ENCODE measurements around the gene EPGN.

The EPGN gene

DNA sequence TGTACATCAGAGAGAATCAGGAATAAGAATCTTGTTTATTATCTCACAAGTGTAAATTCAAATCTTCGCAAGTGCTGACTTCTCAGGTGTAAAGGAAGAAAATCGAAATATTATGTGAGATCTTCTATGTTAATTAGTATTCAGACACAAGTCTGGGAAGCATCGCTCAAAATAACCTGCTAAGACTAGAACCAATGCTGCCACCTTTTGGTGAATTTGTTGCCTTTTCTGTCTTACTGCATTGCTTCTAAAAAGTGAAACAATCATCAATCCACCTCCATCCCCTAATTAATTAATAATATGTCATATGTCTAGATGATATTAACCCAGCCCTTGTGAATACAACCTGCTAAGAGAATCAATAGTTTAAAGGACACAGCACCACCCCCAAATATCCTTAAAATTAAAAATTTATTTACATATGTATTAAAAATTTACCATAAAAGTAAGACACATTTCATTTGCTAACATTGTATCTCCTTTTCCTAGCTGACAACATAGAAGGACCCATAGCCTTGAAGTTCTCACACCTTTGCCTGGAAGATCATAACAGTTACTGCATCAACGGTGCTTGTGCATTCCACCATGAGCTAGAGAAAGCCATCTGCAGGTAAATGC, 3.5 kb downstream of the EPGN start:
- DNase-seq (ENCODE audit: low read depth), result no peak

- DNase-seq (ENCODE audit: low read depth), result no peak
Observed at GRCh38 chr4:74314329-74314728, 6.1 kb downstream of the EPGN start.

DNA sequence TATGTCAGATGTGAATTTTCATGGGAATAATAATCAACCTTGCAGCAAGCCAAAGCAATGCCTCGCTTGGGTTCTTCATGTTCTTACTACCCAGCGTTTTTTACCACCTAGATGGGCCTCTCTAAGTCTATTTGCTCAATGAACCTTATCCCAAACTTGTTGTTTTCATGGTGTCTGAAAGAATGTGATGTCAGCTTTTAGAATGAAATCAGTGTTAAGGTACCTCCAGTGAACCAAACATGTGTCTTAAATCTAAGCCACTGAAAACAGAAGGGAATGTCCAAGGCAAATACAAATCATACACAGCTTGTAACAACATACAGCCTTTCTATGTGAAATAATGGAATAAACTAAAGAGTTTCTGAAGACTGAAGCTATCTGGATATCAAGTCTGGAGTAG, 6.7 kb downstream of the EPGN start:
- DNase-seq (ENCODE audit: low read depth), result no peak

DNA sequence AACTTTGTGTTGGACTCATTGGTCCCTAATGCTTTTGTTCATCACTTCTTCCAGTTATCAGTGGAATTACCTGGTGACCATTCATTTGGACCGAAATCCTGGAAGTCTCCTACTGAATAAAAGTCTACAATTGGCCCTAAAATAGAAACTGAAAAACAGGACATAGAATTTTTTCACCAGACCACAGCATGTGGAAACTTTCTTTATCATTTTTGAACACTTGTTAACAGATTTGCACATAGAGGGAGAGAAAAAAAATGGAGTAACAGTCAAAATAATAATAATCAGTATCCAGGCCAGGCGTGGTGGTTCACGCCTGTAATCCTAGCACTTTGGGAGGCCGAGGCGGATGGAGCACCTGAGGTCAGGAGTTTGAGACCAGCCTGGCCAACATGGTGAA, 7.1 kb downstream of the EPGN start:
- DNase-seq (ENCODE audit: low read depth), result no peak

DNA sequence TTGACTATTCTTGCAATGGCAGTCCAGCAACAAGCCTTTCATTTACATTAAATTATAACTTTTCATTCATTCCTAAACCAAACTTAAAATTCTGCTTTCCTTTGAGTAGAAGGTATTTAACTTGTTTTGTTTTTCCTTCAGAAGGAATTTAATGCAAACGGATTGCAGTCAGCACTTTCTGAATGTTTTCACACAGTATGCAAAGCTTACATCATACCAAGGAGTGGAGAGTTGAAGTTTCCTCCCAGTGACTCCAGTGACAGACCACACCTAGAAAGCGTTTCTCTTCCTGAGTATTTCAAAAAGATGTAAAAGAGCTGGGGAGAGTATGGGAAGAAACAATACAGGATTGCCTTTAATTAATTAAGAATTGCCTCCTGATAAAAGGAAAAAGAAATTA, 8.1 kb downstream of the EPGN start:
- DNase-seq (ENCODE audit: low read depth), result no peak

- DNase-seq (ENCODE audit: low read depth), result no peak
Observed at GRCh38 chr4:74317616-74318246, 9.5 kb downstream of the EPGN start.

GRCh38 chr4:74318276-74318675, 10.0 kb downstream of the EPGN start:
- no peak for DNase-seq (ENCODE audit: low read depth)

DNA sequence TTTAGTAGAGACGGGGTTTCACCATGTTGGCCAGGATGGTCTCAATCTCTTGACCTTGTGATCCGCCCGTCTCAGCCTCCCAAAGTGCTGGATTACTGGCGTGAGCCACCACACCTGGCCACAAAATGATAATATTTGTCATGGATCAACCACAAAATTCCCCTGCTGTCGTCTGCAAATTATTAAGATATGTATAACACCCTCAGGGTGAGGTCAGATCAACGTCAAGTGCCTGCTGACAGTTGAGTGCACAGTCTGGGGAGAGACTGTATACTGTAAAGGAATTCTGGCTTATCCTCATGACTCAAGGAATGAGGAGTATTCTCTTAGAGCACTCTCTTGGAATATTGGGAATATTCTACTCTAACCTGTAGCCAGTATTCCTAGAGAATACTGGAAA, 11.2 kb downstream of the EPGN start:
- DNase-seq (ENCODE audit: low read depth), result no peak

DNA sequence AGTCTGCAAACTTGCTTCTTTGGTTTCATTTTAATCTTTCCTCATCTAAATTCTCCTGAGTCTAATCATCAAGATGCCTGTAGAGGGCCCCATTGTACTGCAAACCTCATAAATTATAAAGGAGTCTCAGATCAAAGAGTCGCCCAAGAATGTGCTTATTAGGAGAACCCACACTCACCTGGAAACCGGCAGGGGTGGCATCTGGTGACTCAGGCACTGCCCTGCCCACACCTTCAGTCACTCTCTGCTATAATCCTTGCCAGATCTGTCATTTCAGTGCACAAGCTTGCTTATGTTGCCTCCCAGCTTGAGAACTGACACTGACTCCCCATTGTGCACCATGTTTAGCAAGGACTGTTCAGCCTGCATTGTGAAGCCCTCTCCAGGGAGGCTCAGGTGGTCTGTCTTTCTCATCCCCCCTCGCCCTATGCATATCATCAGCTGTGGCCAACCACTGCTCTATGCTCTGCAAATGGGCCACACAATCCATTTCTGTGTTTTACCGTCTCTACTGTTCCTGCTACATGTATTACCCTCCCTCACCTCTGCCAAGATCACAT, 12.4 kb downstream of the EPGN start:
- DNase-seq (ENCODE audit: low read depth), result no peak

- DNase-seq (ENCODE audit: low read depth), result no peak
Observed at GRCh38 chr4:74322301-74322700, 14.0 kb downstream of the EPGN start.

DNA sequence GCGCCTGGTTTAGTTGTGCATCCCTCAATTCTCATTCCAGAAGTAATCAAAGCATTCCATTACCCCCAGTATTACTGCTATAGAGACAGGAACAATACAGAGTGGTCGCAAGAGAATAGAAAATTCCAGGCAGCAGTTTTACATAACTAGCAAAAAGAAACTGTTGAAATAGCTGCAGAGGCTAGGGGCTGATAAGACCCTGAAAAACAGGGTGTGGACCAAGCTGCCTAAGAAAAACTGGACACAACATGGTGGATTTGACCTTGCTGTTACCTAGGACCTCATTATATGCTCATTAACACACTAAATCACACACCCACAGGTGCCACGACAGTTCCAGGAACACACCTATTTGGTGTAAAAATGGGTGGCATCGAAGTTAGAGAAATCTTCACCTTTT, 15.4 kb downstream of the EPGN start:
- no peak for DNase-seq (ENCODE audit: low read depth)

- no peak for DNase-seq (ENCODE audit: low read depth)
Observed at GRCh38 chr4:74324262-74324661, 16.0 kb downstream of the EPGN start.

DNA sequence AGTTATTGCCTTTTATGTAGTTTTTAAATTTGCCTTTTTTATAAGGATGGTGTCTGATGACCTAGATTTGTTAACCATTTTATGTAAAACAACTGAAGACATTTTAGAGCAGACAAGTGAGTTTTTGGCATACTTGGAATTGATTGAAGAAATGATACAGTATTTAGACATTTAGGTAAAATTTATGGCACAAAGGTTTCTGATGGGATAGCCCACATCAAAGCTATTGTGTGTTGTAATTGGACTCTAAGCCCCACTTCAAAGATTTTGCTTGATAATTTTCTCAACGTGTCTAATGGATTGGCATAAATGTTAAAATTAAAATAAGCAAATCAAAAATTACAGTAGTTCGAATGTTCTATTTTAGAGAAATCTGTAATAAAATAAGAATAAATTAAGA, 17.6 kb downstream of the EPGN start:
- no peak for DNase-seq (ENCODE audit: low read depth)

DNA sequence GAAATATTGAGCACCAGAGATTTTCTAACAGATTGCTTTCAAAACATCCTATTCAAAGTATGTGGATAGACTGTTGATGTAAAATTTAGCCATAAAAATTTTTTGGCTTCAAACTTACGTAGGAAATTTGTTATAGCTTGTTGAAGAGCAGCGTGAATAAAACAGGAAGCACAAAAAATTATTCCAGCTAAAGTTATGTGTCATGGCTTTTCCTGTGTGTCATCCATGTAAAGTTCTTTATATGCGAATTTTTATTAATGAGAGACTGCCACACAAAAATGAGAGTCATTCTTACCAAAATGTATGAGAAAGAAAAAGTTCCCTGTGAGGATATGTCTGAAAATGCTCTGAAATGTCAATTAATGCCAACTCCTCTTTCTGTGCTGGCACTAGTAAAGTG, 19.5 kb downstream of the EPGN start:
- no peak for DNase-seq (ENCODE audit: low read depth)

DNA sequence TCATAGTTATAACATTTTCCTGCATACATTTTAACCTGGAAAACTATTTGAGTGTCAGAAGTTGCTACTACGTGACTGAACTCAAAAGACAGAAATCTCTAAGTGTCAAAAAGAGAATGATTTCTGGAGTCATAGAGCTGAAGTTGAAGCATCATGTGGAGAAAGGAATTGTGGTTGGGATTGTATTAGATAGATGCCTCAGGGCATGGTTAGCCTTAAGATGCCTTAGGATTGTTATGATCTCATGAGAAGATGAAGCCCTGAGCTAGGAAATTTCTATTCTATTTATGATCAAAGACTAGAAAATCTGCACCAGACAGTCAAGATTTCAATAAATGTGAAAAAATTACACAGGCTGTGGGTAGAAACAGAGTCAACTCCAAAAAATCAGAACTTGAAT, 20.2 kb downstream of the EPGN start:
- no peak for DNase-seq (ENCODE audit: low read depth)

DNA sequence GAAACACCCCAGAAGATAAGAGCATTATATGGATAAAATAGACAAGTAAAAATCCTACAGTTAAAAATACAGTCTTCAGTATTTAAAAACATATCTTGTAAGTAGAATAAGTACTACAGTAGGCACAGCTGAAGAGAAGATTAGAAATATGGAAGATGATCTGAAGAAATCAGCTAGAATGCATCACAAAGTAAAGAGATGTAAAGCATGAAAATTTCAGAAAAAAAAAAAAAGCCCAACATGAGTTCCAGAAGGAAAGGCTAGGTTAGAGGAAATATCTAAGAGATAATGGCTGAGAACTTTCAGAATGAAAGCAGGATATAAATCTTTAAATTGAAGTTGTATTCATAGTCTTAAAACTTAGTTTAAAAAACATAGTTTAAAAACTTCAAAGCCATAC, 21.0 kb downstream of the EPGN start:
- no peak for DNase-seq (ENCODE audit: low read depth)

- DNase-seq (ENCODE audit: low read depth), result no peak
Observed at GRCh38 chr4:74330295-74330750, 22.1 kb downstream of the EPGN start.

GRCh38 chr4:74331252-74331651, 23.0 kb downstream of the EPGN start:
- DNase-seq (ENCODE audit: low read depth), result no peak

- no peak for DNase-seq (ENCODE audit: low read depth)
Observed at GRCh38 chr4:74331944-74332343, 23.7 kb downstream of the EPGN start.

- DNase-seq (ENCODE audit: low read depth), result no peak
Observed at GRCh38 chr4:74334636-74335035, 26.4 kb downstream of the EPGN start.

DNA sequence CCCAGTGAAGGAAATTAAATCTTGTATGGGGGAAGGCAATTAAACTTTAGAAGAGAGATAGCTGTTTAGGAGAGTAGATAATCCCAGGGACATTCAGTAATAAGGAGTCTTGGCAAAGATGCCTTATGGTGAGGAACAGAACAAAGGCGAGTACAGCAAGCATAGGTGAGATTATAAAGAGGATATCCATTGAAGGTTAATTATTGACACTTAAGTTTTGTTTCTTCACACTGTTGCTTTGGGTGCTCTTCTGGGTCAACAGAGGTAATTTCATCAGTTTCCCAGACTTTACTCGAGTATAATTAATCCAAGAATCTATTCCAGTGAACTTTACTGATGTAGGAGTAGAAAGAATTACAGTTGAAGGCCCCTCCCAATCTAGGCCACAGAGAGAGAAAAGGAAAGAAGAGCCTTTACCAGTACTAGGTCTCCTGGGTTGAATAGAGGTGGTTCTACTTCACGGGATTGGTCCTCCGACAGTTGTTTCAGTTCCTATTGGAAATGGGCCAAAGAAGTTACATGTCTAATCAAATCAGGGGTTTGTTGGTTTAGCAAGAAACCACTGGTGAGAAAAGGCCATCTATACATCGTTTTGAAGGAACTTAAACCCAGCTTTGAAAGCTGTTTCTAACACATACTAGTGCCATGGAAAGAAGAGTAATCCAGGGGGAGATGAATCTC, 27.2 kb downstream of the EPGN start:
- no peak for DNase-seq (ENCODE audit: low read depth)

- no peak for DNase-seq (ENCODE audit: low read depth)
Observed at GRCh38 chr4:74338792-74339333, 30.6 kb downstream of the EPGN start.

GRCh38 chr4:74339501-74339900, 31.2 kb downstream of the EPGN start:
- no peak for DNase-seq (ENCODE audit: low read depth)

All from stimulated activated CD8-positive, alpha-beta memory T cell treated with anti-CD3 and anti-CD28 coated beads, Interleukin-15, amount 100 ng/mL, for 1 hour (primary cell).